Liver (tissue), 9 donors: ENCODE results near the gene DHX30. TPM values are rescaled to one million over a fixed set of nuclear protein-coding genes. Genes with fewer than 3 reads are reported as not detected.

Experiments
- DNase-seq: peaks from one replicate; pipeline ENCODE4 v3.0.0-alpha.2; 2017; ENCODE audit warnings: low spot score
- H3K27ac ChIP-seq, 2 donors: one replicate each; pipeline ENCODE4 v1.7.0; 2013; ENCODE audit warnings: inconsistent platforms in 2 of 2, low read length in 2 of 2, control low read depth in 1 of 2, low read depth in 1 of 2, mild to moderate bottlenecking in 1 of 2
- H3K27me3 ChIP-seq, 4 donors: one replicate each; pipeline versions ENCODE4 v1.6.1 to v1.7.0; 2013; ENCODE audit warnings: low read length in 3 of 4, inconsistent platforms in 1 of 4, mild to moderate bottlenecking in 1 of 4, moderate library complexity in 1 of 4; ENCODE audit not compliant: control insufficient read depth in 4 of 4, insufficient read depth in 4 of 4
- H3K36me3 ChIP-seq, 4 donors: one replicate each; pipeline versions ENCODE4 v1.6.1 to v1.7.0; 2013; ENCODE audit warnings: low read length in 3 of 4, mild to moderate bottlenecking in 3 of 4, low read depth in 1 of 4, moderate library complexity in 1 of 4; ENCODE audit not compliant: control insufficient read depth in 4 of 4, insufficient read depth in 3 of 4
- H3K4me1 ChIP-seq, 4 donors: one replicate each; pipeline versions ENCODE4 v1.6.1 to v1.7.0; 2013; ENCODE audit warnings: low read length in 3 of 4, mild to moderate bottlenecking in 3 of 4, moderate library complexity in 1 of 4; ENCODE audit not compliant: control insufficient read depth in 4 of 4, insufficient read depth in 4 of 4
- H3K4me3 ChIP-seq, 3 donors: one replicate each; pipeline versions ENCODE4 v1.6.1 to v1.7.0; 2013; ENCODE audit warnings: low read length in 3 of 3, control low read depth in 1 of 3, low read depth in 1 of 3, mild to moderate bottlenecking in 1 of 3
- H3K9ac ChIP-seq, 2 donors: one replicate each; pipeline ENCODE4 v1.7.0; 2013; ENCODE audit warnings: low read length in 2 of 2, mild to moderate bottlenecking in 2 of 2, moderate library complexity in 2 of 2, control low read depth in 1 of 2, low read depth in 1 of 2
- H3K9me3 ChIP-seq, 4 donors: one replicate each; pipeline versions ENCODE4 v1.6.1 to v1.7.0; 2013; ENCODE audit warnings: low read length in 3 of 4; ENCODE audit not compliant: control insufficient read depth in 4 of 4
- EGR1 ChIP-seq, 2 donors: IDR thresholded peaks; 2 replicates each; pipeline ENCODE4 v1.6.1; 2016 to 2018; ENCODE audit warnings: antibody characterized with exemption in 2 of 2, low read depth in 2 of 2
- FOXA2 ChIP-seq: IDR thresholded peaks from 2 replicates; pipeline ENCODE4 v1.6.1; 2016; ENCODE audit warnings: antibody characterized with exemption
- GABPA ChIP-seq, 2 donors: IDR thresholded peaks in 1 of 2; conservative IDR thresholded peaks in 1 of 2; 2 replicates each; pipeline ENCODE4 v1.6.1; 2016; ENCODE audit warnings: antibody characterized with exemption in 2 of 2, mild to moderate bottlenecking in 1 of 2, moderate library complexity in 1 of 2
- HNF4A ChIP-seq, 2 donors: conservative IDR thresholded peaks; 2 replicates each; pipeline ENCODE4 v1.6.1; 2016; ENCODE audit warnings: antibody characterized with exemption in 2 of 2, mild to moderate bottlenecking in 2 of 2
- HNF4G ChIP-seq: IDR thresholded peaks from 2 replicates; pipeline ENCODE4 v1.6.1; 2016; ENCODE audit warnings: antibody characterized with exemption
- JUND ChIP-seq, 2 donors: IDR thresholded peaks; 2 replicates each; pipeline ENCODE4 v1.6.1; 2016; ENCODE audit warnings: antibody characterized with exemption in 2 of 2
- NR2F2 ChIP-seq: IDR thresholded peaks from 2 replicates; pipeline ENCODE4 v1.6.1; 2016; ENCODE audit warnings: antibody characterized with exemption
- RAD21 ChIP-seq, 2 donors: IDR thresholded peaks; 2 replicates each; pipeline ENCODE4 v1.6.1; 2016; ENCODE audit warnings: antibody characterized with exemption in 2 of 2, mild to moderate bottlenecking in 2 of 2
- RXRA ChIP-seq, 2 donors: IDR thresholded peaks; 2 replicates each; pipeline ENCODE4 v1.6.1; 2017 to 2018; ENCODE audit warnings: antibody characterized with exemption in 2 of 2, mild to moderate bottlenecking in 1 of 2
- SP1 ChIP-seq: IDR thresholded peaks from 2 replicates; pipeline ENCODE4 v1.6.1; 2018; ENCODE audit warnings: antibody characterized with exemption, mild to moderate bottlenecking
- TAF1 ChIP-seq: conservative IDR thresholded peaks from 2 replicates; pipeline ENCODE4 v1.6.1; 2016; ENCODE audit warnings: antibody characterized with exemption, mild to moderate bottlenecking
- YY1 ChIP-seq: IDR thresholded peaks from 2 replicates; pipeline ENCODE4 v1.6.1; 2016; ENCODE audit warnings: antibody characterized with exemption, mild to moderate bottlenecking
- WGBS: extraction: QIAGEN DNeasy Blood & Tissue Kit; methylation state at CpG from one replicate; pipeline ENCODE4 v1.1.7; 2013; 5-methylcytosine and 5-hydroxymethylcytosine counted together
- polyA plus RNA-seq, 2 donors: library from polyadenylated mRNA; stranded (reverse) in 1 of 2; unstranded in 1 of 2; fragments of 200-250 nt in 1 of 2; fragments of >200 nt in 1 of 2; fragmentation: Nextera tagmentation in 1 of 2; extraction: Ambion mirVana in 1 of 2; gene quantifications; one replicate each; pipeline versions ENCODE4 v1.2.1 to v1.2.3, GENCODE V29; 2013 to 2015
- total RNA-seq, 2 donors: library from RNA; depleted of rRNA; stranded (reverse); fragments of >200 nt; gene quantifications; one replicate each; pipeline ENCODE4 v1.2.3, GENCODE V29; 2014
- TF ChIP-seq, protein P1 (sequence below): IDR thresholded peaks from 2 replicates; pipeline ENCODE4 v1.6.1; 2016; ENCODE audit warnings: antibody characterized with exemption
- TF ChIP-seq, protein P2 (sequence below): IDR thresholded peaks from 2 replicates; pipeline ENCODE4 v1.6.1; 2016; ENCODE audit warnings: antibody characterized with exemption
- TF ChIP-seq, protein P3 (sequence below): IDR thresholded peaks from 2 replicates; pipeline ENCODE4 v1.6.1; 2016; ENCODE audit warnings: antibody characterized with exemption, mild to moderate bottlenecking
- TF ChIP-seq, protein P4 (sequence below): IDR thresholded peaks from 2 replicates; pipeline ENCODE4 v1.6.1; 2016; ENCODE audit warnings: antibody characterized with exemption
- TF ChIP-seq, protein P5 (sequence below): fragments of 150-350 bp; IDR thresholded peaks from 2 replicates; pipeline ENCODE4 v1.5.1; 2017; ENCODE audit warnings: improper control_type of control experiment, low read depth, low read length; ENCODE audit not compliant: missing input control
- donor health status: healthy.
- donor health status: healthy.
- donor health status: healthy.
- donor health status: healthy.
- donor health status: healthy.

The DHX30 gene
- total and polyA plus RNA-seq, 4 donors, result 18.3 to 39.9 (median 26.3) TPM

DNA sequence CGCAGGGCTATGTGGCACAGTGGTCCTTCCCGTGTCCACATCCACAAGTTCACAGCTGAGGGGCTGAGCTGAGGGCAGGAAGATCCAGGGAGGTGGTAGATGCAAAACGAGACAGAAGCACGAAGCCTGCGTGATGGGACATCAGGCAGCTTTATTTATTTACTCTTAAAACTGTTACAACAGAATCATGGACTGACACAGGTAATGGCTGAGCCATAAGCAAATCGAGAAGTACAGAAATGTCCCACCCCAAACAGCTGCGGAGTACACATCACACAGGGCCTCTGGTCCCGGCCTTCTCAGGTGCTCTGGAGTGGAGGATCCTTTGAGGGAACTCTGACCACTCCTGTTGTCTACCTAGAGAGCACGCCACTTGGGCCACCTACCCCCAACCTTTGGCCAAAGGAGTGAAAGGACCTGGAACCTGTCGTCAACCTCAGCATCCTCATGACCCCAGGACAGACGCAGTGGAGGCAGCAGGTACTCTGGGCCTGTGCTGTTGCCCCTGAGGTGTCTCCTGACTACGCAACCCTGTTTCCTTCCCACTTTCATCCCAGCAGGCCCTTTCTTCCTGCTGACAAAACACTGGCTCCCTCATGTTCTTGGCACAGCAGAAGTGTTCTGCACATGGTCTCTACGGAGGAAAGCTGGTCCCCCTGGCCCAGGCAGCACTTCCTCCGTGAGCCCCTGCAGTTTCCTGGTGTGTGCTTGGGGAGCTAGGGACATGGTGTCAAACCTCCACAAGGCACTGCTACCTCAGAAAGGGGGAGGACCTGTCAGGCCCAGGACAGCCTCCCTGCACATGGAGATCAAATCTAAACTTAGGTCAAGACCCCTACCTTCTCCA, 47.8 kb downstream of the DHX30 start:
- no peak overlapping the region for H3K4me3 ChIP-seq
- no peak overlapping the region for H3K9ac ChIP-seq
- no peaks in the 10 kb centered on the region for H3K4me1 ChIP-seq
- TF ChIP-seq JUND (IDR thresholded peaks at IDR 0.05) (no peak), HNF4A (conservative IDR thresholded peaks at IDR 0.05) (no peak), YY1 (no peak), GABPA (IDR thresholded peaks at IDR 0.05 in 1 of 2, conservative IDR thresholded peaks at IDR 0.05 in 1 of 2) (no peak), FOXA2 (no peak), EGR1 (IDR thresholded peaks at IDR 0.05; ENCODE audit: low read depth in 2 of 2) (no peak), RAD21 (IDR thresholded peaks at IDR 0.05) (no peak), TAF1 (no peak), SP1 (no peak), HNF4G (no peak), NR2F2 (no peak), RXRA (IDR thresholded peaks at IDR 0.05) (no peak)
- TF ChIP-seq, protein P1, sequence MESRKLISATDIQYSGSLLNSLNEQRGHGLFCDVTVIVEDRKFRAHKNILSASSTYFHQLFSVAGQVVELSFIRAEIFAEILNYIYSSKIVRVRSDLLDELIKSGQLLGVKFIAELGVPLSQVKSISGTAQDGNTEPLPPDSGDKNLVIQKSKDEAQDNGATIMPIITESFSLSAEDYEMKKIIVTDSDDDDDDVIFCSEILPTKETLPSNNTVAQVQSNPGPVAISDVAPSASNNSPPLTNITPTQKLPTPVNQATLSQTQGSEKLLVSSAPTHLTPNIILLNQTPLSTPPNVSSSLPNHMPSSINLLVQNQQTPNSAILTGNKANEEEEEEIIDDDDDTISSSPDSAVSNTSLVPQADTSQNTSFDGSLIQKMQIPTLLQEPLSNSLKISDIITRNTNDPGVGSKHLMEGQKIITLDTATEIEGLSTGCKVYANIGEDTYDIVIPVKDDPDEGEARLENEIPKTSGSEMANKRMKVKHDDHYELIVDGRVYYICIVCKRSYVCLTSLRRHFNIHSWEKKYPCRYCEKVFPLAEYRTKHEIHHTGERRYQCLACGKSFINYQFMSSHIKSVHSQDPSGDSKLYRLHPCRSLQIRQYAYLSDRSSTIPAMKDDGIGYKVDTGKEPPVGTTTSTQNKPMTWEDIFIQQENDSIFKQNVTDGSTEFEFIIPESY, result no peak
- TF ChIP-seq, protein P2, sequence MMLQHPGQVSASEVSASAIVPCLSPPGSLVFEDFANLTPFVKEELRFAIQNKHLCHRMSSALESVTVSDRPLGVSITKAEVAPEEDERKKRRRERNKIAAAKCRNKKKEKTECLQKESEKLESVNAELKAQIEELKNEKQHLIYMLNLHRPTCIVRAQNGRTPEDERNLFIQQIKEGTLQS, result no peak
- TF ChIP-seq, protein P3, sequence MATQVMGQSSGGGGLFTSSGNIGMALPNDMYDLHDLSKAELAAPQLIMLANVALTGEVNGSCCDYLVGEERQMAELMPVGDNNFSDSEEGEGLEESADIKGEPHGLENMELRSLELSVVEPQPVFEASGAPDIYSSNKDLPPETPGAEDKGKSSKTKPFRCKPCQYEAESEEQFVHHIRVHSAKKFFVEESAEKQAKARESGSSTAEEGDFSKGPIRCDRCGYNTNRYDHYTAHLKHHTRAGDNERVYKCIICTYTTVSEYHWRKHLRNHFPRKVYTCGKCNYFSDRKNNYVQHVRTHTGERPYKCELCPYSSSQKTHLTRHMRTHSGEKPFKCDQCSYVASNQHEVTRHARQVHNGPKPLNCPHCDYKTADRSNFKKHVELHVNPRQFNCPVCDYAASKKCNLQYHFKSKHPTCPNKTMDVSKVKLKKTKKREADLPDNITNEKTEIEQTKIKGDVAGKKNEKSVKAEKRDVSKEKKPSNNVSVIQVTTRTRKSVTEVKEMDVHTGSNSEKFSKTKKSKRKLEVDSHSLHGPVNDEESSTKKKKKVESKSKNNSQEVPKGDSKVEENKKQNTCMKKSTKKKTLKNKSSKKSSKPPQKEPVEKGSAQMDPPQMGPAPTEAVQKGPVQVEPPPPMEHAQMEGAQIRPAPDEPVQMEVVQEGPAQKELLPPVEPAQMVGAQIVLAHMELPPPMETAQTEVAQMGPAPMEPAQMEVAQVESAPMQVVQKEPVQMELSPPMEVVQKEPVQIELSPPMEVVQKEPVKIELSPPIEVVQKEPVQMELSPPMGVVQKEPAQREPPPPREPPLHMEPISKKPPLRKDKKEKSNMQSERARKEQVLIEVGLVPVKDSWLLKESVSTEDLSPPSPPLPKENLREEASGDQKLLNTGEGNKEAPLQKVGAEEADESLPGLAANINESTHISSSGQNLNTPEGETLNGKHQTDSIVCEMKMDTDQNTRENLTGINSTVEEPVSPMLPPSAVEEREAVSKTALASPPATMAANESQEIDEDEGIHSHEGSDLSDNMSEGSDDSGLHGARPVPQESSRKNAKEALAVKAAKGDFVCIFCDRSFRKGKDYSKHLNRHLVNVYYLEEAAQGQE, result no peak
- TF ChIP-seq, protein P4, sequence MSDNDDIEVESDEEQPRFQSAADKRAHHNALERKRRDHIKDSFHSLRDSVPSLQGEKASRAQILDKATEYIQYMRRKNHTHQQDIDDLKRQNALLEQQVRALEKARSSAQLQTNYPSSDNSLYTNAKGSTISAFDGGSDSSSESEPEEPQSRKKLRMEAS, result no peak
- TF ChIP-seq, protein P5, sequence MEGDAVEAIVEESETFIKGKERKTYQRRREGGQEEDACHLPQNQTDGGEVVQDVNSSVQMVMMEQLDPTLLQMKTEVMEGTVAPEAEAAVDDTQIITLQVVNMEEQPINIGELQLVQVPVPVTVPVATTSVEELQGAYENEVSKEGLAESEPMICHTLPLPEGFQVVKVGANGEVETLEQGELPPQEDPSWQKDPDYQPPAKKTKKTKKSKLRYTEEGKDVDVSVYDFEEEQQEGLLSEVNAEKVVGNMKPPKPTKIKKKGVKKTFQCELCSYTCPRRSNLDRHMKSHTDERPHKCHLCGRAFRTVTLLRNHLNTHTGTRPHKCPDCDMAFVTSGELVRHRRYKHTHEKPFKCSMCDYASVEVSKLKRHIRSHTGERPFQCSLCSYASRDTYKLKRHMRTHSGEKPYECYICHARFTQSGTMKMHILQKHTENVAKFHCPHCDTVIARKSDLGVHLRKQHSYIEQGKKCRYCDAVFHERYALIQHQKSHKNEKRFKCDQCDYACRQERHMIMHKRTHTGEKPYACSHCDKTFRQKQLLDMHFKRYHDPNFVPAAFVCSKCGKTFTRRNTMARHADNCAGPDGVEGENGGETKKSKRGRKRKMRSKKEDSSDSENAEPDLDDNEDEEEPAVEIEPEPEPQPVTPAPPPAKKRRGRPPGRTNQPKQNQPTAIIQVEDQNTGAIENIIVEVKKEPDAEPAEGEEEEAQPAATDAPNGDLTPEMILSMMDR, result no peak
- no peaks in the 10 kb centered on the region for H3K9me3 ChIP-seq
- H3K27ac ChIP-seq, result no peak overlapping the region
- peaks cover 22 to 84% (median 40%) of the 10 kb centered on the region in 4 donors for H3K36me3 ChIP-seq
- no peaks in the 10 kb centered on the region for H3K27me3 ChIP-seq
- WGBS, result 77% methylated on average over 14 of the region's 14 CpGs
- no peak for DNase-seq
